Midbrain (tissue), 1 donor: ENCODE results near the gene CHCHD4.
"Not testable (repeated sequence)": the region's sequence is repeated elsewhere in the genome, so short reads cannot be mapped to it uniquely, and the experiment has no call there.

Experiments
- DNase-seq: peaks from one replicate; lab custom pipeline; 2025; lab: John Stamatoyannopoulos, UW

Gene CHCHD4

GRCh38 chr3:14119651-14120050 lies 5.0 kb downstream of the CHCHD4 start:
- no peak for DNase-seq

GRCh38 chr3:14118400-14119381 lies 6.0 kb downstream of the CHCHD4 start:
- no peak for DNase-seq

GRCh38 chr3:14117468-14118399 lies 6.9 kb downstream of the CHCHD4 start:
- no peak for DNase-seq

DNA sequence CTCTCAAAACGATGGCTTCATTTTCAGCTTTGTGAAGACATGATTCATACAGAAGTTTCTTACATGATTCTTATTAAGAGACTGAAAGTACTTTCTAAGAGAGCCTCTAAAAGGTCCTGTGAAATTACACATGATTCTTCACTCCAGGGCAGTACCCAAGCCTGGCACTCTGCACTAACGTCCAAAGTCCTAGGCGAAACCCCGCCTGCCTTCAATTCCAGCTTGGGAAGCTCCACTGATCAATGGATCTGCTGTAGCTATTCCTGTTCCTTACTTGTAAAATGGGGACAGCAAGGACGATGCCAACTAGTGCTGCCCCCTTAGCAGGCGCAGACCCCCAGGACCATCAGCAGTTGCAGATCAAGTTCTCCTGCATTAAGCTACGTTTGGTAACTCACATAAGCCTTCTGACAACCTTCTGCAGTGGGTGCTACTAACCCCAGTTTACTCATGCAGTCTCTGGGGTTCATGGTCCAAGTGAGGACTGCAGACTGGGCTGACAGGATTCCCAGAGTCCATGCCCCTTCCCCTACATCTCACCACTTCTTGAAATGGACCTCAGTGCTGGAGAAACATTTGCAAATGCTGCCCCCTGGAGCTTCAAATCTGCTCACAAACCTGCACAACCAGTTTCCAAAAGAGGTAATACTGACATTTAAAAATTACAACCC lies 10.6 kb downstream of the CHCHD4 start:
- no peak for DNase-seq

DNA sequence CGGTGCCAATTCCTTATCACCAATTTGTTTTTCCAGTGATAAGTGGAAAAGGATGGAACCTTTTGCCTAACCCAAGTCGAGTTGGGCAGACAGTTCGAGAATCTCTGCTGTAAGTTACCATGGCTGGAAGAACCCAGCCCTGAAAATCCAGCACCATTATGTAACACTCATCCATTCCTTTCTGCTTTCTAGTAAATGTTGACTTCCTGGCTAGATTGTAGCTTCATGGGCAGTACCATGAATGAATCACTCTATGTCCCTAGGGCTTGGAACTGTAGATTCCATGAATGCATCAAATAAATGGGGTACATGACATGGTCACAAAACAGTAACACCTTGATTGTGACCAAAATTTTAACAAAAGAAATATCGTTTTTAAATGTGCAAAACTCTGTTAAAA lies 14.0 kb downstream of the CHCHD4 start:
- no peak for DNase-seq

GRCh38 chr3:14109821-14110220 lies 14.8 kb downstream of the CHCHD4 start:
- DNase-seq, result not testable (repeated sequence)

DNA sequence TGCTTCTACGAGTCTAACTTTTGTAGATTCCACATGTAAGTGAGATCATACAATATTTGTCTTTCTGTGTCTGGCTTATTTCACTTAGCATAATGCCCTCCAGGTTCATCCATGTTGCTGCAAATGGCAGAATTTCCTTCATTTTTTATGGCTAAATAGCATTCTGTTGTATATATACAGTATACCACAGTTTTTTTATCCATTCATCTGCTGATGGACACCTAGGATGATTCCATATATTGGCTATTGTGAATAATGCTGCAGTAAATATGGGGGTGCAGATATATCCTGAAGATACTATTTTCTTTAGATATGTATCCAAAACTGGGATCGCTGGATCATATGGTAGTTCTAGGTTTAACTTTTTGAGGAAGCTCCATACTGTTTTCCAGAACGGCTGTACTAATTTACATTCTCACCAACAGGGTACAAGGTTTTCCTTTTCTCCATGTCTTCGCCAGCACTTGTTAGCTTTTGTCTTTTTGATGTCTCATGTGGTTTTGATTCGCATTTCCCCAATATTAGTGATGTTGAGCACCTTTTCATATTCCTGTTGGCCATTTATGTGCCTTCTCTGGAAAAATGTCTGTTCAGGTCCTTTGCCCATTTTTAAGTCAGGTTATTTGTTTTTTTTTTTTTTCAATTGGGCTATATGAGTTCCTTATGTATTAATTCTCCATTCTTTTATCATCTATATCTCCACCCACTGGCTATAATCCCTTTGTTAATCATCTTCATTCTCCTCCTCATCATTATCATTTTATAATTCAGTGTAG lies 26.9 kb downstream of the CHCHD4 start:
- DNase-seq, result no peak

GRCh38 chr3:14096742-14097141 lies 27.9 kb downstream of the CHCHD4 start:
- DNase-seq, result no peak

DNA sequence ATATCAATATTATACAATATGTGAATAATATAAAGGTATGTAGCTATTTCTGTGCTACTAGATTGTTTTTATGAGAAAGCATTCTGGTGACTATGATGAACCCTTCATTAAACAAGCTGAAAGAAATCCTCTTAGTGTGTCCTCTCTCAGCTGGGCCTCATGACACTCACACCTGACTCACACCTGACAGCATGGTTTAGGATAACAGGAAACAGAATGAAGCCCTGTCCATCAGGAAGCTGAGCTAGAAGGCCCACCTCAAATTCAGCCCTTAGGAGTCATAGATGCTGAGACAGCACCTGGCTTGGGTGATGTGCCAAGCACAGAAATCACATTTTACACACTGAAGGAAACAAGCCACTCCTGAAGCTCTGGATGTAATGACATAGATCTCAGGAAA lies 30.8 kb downstream of the CHCHD4 start:
- no peak for DNase-seq

- no peak for DNase-seq
These were observed 32.2 kb downstream of the CHCHD4 start for GRCh38 chr3:14092464-14092863.

DNA sequence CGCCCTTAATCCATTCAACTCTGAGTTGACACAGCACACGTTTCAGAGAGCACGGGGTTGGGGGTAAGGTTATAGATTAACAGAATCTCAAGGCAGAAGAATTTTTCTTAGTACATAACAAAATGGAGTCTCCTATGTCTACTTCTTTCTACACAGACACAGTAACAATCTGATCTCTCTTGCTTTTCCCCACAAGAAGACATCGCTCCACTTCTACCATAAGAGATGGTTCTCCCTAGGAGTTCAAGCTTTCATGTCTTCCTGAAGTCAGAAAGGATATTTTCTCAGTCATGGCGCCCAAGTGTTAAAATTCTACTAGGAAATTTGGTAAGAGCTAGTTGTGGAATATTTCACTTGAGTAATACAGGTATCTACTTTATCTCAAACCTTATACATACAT lies 32.7 kb downstream of the CHCHD4 start:
- DNase-seq, result not testable (repeated sequence)

- DNase-seq, result not testable (repeated sequence)
These were observed 37.2 kb downstream of the CHCHD4 start for GRCh38 chr3:14087461-14087860.

DNA sequence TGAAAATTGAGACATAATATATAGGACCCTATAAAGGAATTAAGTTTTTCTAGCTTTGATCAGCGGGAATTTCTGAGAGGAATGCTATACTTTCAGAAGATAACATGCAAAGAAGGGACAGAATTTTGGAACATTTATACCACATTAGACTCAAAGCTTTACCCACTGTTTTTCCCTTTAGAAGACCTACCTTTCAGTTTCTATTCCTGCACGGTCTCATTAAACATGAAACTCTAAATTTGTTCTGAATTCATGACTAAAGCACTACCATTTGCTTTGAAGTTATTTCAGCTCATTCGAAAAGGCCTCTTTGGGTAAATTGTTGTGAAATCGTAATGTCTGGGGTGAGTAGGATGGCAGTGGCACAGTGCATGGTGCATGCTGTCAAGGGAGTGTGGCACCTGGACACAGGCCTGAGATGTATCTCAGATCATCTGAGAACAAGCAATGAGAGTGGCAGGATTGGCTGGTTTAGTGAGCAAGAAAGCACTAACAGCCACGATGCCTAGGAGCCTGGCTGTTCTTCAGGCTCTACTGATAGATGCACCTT lies 42.5 kb downstream of the CHCHD4 start:
- no peak for DNase-seq

DNA sequence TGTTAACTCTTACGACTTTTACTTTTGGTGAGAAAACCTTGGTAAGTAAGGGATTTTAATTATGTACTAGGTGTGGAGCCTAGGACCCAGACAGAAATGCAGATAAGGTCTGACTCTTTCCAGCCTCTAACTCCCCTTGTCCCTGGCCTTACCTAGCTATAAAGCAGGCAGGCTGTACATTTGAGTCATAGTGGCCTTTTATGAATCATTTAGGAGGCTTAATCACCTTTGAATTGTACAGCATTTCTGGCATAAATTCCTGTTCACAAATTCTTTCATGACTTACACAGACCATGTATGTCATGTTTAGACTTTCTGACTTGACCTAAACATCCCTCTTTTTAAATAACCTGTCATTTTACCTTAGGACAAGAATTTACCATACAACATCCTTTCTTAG lies 47.4 kb downstream of the CHCHD4 start:
- DNase-seq, result no peak

- not testable (repeated sequence) for DNase-seq
These were observed 49.4 kb downstream of the CHCHD4 start for GRCh38 chr3:14075233-14075632.

DNA sequence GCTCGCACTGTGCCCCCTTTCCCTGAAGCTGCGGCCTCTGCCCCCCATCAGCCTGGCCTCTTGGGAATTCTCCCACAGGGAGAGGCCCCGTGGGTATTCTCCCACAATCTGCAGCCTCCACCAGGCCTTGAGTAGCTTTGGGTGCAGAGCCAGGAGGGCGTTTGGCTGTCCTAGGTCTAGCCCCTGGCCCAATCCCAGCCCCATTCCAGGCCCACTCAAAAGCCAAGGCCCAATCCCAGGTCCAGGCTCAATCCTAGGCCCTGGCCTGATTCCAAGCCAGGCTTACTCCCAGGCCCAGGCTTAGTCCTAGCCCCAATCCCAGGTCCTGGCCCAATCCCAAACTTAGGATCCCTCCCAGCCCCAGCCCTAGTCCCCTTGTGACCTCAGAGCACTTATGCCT lies 59.8 kb downstream of the CHCHD4 start:
- no peak for DNase-seq

DNA sequence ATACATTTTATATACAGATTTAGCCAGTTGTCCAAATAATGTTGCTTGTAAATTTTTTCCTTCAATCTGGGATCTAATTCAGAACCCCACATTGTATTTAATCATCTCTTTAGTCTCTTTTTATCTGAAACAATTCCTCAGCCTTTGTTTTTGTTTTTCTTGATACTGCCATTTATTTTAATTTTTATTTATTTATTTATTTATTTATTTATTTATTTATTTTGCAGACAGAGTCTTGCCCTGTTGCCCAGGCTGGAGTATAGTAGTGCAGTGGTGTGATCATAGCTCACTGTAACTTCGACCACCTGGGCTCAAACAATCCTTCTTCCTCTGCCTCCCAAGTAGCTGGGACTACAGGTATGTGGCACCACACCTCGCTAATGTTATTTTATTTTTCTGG lies 61.5 kb downstream of the CHCHD4 start:
- DNase-seq, result no peak
